Activated effector memory CD4-positive, alpha-beta T cell treated with Interleukin-2 at 50 U/mL for 16 hours (primary cell): ENCODE results near the gene MDM4.
A peak's percentile ranks its signal among the peaks of the same experiment; 100 is the strongest.
"Not testable (repeated sequence)": the region's sequence is repeated elsewhere in the genome, so short reads cannot be mapped to it uniquely, and the experiment has no call there.

Source experiments
- DNase-seq: peaks from one replicate; pipeline ENCODE4 v3.0.0-alpha.2; 2020

Gene MDM4

GRCh38 chr1:204563780-204564179 lies 47.6 kb downstream of the MDM4 start:
- DNase-seq, result no peak

GRCh38 chr1:204564835-204565234 lies 48.6 kb downstream of the MDM4 start:
- DNase-seq, result no peak

- DNase-seq, result peak; percentile 31
Observed at GRCh38 chr1:204565617-204566582, 49.7 kb downstream of the MDM4 start.

- no peak for DNase-seq
Observed at GRCh38 chr1:204566583-204566955, 50.4 kb downstream of the MDM4 start.

DNA sequence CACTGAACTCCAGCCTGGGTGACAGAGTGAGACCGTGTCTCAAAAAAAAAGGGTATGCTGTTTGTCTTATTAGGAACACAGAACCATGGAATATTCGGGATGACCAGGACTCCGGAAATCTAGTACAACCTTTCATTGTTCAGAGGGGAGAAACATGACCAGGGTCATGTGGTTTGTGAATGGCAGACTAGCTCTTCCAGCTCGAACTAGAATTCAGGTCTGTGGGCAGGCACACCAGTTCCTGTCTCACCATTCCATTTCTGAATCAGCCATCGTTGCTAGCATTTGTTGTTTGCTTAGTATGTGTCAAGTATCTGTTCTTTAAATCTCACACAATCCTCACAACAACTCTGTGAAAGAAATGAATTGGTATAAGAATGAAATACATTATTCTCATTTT lies 50.9 kb downstream of the MDM4 start:
- DNase-seq, result no peak

GRCh38 chr1:204568576-204569315 lies 52.5 kb downstream of the MDM4 start:
- no peak for DNase-seq

GRCh38 chr1:204569478-204569877 lies 53.3 kb downstream of the MDM4 start:
- no peak for DNase-seq

DNA sequence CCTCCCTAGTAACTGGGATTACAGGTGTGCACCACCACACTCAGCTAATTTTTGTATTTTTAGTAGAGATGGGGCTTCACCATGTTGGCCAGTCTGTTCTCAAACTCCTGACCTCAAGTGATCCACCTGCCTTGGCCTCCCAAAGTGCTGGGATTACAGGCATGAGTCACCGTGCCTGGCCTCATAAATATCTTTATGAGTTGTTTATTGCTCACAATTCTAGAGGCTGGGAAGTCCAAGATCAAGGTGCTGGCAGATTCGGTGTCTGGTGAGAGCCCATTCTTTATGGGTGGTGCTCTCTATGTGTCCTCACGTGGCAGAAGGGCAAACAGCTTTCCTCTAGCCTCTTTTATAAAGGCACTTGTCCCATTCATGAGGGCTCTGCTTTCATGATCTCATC lies 53.8 kb downstream of the MDM4 start:
- DNase-seq, result not testable (repeated sequence)

GRCh38 chr1:204571128-204571527 lies 54.9 kb downstream of the MDM4 start:
- DNase-seq, result no peak

- DNase-seq, result no peak
Observed at GRCh38 chr1:204571631-204572030, 55.4 kb downstream of the MDM4 start.

- DNase-seq, result no peak
Observed at GRCh38 chr1:204572923-204573922, 57.0 kb downstream of the MDM4 start.

DNA sequence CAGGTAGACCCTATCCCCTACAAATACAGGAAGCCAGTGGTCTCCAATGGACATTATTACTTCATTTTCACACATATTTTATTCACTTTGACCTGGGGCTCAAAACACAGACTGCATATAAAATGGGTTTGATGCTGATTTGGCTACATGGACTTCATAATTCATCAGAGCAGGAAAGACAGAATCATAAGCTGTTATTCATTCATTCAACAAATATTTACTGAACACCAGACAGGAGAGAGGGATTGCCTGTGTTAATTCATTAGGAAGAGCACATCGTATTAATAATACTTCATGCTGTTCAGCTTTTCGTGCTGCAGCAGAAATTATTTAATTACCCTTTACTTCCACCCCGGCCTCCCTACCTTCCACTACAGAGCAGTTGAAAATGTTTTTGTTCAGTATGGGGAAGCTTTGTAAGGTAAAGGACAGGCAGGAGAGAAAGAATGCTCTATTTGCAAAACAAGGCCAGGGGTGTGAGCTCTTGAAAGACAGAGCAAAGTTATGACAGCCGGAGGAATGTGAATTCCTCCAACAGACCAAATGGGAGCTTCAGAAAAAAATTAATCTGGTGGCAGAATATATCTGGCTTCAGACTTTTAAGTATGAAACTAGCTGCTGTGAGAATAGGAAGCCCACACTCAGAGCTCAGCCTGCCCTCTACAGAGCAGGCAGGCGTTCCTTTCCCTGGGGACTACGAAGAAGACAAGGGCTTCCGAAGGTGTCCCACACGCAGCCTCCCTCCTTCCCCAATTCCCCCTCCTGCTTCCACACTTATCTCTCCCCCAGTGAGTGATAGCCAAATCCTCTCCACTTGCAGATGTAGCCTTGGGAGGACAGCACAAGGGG lies 58.0 kb downstream of the MDM4 start:
- DNase-seq, result no peak

- DNase-seq, result no peak
Observed at GRCh38 chr1:204574865-204575163, 58.6 kb downstream of the MDM4 start.

GRCh38 chr1:204575221-204576190 lies 59.3 kb downstream of the MDM4 start:
- DNase-seq, result no peak

DNA sequence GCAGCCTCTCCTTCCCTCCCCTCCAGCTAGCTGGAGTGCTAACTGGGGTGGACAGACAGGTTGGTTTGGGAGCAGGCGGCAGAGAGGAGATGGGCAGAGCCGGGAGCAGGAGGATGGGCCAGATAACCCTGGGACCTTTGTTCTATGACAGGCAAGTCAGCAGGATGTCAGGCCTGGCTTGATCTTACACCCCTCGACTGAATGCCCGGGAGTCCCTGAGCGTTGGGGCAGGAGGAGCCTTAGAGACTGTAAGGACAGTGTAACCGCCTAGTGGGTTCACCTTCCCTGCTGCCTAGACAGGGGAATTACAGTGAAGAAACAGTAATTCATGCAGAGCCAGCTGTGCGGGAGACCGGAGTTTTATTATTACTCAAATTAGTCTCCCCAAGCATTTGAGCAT lies 60.2 kb downstream of the MDM4 start:
- no peak for DNase-seq

GRCh38 chr1:204577794-204578478 lies 61.7 kb downstream of the MDM4 start:
- no peak for DNase-seq

- no peak for DNase-seq
Observed at GRCh38 chr1:204578867-204579664, 62.9 kb downstream of the MDM4 start.

- DNase-seq, result no peak
Observed at GRCh38 chr1:204579681-204580080, 63.5 kb downstream of the MDM4 start.

GRCh38 chr1:204580862-204581261 lies 64.7 kb downstream of the MDM4 start:
- DNase-seq, result no peak
